DND-41 (cell line): ENCODE measurements around the gene B3GNT4.

ENCODE experiments used
- EZH2 ChIP-seq: IDR thresholded peaks from 3 replicates; pipeline ENCODE4 v1.6.1; 2012; ENCODE audit warnings: borderline replicate concordance, low read depth, mild to moderate bottlenecking, moderate library complexity, low read length, inconsistent platforms; ENCODE audit not compliant: severe bottlenecking
- TF ChIP-seq, protein P1 (sequence below): IDR thresholded peaks from 2 replicates; pipeline ENCODE4 v1.5.1; 2012; ENCODE audit warnings: borderline replicate concordance, low read length, moderate library complexity, mild to moderate bottlenecking; ENCODE audit not compliant: poor library complexity, severe bottlenecking; ENCODE audit errors: extremely low read depth

DNA sequence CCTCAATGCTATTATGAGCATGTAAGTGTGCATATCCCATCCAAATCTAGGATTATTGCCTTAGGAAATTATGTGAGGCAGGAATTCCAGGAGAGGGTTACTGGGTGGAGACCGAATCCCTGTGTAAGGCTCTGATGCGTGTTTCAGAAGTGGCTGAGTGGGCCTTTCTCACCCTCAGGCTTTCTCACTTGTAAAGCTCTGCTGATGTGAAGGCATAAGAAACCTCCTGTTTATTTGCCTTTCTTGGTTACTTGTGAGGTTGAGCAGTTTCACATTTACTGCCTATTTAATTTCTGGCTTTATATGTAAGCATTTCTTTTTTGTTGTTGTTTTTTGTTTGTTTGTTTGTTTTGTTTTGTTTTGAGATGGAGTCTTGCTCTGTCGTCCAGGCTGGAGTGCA, 40.5 kb upstream of the B3GNT4 start:
- TF ChIP-seq, protein P1, sequence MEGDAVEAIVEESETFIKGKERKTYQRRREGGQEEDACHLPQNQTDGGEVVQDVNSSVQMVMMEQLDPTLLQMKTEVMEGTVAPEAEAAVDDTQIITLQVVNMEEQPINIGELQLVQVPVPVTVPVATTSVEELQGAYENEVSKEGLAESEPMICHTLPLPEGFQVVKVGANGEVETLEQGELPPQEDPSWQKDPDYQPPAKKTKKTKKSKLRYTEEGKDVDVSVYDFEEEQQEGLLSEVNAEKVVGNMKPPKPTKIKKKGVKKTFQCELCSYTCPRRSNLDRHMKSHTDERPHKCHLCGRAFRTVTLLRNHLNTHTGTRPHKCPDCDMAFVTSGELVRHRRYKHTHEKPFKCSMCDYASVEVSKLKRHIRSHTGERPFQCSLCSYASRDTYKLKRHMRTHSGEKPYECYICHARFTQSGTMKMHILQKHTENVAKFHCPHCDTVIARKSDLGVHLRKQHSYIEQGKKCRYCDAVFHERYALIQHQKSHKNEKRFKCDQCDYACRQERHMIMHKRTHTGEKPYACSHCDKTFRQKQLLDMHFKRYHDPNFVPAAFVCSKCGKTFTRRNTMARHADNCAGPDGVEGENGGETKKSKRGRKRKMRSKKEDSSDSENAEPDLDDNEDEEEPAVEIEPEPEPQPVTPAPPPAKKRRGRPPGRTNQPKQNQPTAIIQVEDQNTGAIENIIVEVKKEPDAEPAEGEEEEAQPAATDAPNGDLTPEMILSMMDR: no peak
- TF ChIP-seq EZH2: no peak
